Measurements from ENCODE around the gene STX16.

STX16 gene

GRCh38 chr20:58650776-58651558 is at the start of gene STX16:
Gene STX16 (plus strand): TSS chr20:58651283. CDS start chr20:58652007, 724 bp downstream.
- DNase-seq, result peak; percentile 96

GRCh38 chr20:58602124-58602523 is 49.0 kb upstream of the STX16 start:
- DNase-seq, result no peak

GRCh38 chr20:58603721-58604120 is 47.4 kb upstream of the STX16 start:
- no peak for DNase-seq

DNA sequence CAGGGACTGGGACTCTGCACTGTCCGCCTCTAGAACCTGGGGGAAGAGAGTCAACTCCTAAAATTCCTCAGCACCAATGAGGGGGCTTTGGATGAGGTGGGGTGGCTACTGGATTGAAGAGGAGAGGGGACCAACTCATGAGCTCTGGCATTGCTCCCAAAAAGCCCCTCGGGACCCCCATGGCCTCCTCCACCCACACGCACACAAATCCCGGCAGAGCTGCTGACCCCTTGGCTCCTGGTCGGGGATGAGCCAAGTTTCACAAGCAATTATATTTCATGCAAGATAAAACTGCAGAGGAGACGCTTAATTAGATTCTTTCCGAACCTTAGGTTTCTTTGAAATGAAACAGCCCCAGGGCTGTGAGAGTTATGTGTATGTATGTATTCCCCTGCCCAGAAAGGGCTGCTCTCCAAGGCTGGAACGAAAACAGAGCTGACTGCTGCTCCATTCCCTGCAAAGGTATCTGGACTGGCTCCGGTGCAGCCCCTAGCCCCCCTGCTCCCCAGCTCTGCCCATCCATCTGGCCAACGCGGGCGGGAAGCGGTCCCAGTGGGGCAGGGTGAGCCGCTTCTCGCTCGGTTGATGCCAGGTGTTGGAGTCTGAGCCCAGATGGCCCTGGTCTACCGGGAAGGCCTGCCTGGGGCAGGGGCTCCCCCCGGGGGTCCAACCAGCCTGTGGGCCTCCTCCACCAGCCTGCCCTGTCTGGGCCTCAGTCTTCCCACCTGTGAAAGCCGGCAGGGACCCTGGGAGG is 46.8 kb upstream of the STX16 start:
- DNase-seq, result peak; percentile 95

DNA sequence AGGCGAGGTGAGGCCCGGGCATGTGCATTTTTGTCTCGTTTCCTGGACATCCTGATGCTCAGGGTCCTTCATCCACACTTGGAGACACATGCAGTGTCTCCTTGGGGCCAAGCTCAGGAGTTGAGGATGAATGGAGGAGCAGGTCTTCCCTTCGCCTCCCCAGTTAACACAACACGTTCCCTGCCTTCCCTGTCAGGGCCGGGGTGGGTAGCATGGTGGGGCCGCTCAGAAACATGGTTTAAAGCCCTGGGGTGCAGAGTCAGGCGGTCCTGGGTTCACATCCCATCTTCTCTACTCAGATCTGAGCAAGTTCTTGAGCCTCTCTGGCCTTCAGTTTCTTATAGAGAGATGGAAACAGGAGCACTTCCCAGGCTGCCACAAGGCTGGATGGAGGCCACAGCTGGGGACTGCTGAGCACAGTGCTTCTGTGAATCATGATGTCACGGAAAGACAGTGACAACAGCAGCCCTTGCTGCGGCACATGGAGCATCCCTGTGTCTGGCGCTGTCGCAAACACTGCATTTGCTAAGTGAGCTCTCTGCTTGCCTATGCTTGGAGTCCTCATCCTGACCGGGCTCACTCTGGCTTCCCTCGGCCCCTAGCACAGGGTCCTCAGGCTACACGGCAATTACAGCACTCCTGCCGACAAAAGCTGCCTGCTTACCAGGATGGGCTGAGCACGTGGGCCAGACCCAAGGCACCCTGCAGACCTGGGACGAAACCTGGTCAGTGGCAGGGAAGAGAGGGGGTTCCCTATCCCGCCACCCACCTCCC is 45.6 kb upstream of the STX16 start:
- DNase-seq, result no peak

DNA sequence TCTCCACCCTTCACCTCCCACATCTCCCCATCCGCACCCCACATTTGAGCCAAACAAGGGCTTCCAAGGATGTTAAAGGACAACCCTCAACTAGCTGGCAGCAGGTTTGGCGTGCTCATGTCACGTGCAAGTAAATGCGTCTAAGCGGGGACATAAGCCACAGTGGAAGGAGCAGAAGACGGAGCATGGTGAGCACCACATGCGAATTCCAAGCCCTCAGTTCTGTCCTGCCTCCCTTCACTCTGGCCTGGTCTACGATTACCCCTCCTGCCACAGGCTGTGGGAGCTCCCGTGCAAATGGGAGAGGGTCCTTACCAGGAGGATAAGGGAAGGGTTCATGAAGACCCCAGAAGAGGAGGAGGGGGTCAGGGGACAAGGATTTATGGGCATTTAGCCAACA is 44.9 kb upstream of the STX16 start:
- no peak for DNase-seq

DNA sequence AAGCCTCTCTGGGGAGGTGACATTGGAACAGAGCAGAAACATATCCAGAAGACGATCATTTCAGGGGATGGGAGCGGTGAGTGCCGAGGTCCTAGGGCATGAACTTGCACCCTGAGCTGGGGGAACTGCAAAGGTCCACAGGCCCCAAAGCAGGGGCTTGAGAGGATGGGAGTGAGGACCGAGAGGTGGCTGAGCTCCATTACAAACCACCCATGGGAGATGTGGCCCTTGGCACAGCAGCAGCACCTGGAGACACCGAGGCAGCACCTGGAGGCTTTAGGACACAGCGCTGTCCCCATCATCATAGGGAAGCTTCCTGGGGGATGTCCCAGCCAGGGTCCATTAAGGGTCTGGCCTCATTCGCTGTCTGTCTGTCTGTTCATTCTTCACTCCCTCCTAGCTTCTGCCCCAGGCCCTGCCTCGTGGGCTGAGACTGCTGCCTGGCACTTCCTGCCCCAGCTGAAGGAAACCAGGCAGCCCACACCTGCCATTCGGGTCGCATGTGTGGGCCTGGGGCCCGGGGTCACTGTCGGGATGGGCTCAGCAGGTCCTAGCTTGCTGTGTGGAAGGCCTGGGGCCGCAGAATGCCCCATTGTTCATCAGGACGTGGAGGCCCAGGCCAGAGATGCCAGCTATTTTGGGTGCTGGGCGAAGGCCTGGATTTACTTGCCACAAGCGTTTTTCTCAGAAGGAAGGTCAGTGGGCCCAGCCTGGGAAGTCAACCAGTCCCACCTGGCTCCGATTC is 42.8 kb upstream of the STX16 start:
- no peak for DNase-seq

DNA sequence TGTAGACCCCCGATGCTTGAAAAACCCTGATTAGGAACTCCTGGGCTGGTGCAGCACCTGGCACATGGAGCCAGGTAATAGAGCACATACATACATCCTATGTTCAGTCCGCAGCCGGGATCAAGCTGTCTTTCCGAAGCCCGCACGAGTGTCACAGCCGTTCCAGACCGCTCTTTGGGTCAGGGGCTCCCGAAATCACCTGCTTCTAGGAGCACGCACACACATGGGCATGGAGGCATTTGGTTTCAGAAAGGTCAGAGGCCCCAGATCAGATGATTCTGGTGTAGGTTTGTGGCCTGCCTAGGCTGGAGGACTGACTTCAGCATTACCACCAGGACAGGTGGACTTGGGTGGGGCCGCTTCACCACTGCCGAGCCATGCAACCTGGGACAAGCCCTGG is 42.1 kb upstream of the STX16 start:
- DNase-seq, result no peak

GRCh38 chr20:58610071-58610800 is 40.8 kb upstream of the STX16 start:
- no peak for DNase-seq

GRCh38 chr20:58610811-58611210 is 40.3 kb upstream of the STX16 start:
- no peak for DNase-seq

DNA sequence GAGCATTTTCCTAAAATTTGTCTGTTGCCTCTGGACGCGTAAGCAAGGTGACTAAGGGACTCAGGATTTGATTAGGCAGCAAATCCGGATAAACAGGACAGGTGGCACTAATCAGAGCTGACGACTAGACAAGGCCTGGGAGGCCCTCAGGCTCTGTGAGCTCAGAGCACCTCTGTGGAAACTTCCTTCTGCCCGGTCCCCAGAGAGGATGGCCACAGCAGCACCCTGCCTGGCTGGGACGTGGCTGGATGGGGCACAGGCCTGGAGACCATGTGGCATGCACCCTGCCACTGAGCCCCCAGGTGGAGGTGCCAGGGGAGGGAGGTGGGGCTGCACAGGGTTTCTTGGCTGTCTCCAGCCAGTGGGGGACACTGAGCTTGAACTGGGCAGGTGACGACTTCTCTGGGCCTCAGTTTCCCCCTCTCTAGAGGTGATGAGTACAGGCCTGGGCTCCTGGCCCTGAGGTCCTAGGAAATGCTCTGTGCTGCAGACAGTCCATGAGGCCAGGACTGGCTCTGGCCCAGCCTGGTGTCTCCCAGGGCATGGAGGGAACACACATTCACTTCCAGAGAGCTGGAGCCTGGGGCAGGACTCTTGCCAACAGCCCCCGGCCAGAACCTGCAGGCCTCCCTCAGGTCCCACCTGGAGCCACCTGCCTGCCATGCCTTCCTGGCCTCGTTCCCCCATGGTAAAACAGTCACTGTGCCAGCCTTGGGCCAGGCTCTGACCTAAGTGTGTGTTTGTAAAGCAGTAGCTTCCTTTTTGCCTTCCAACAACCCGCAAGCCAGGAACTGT is 39.6 kb upstream of the STX16 start:
- no peak for DNase-seq

DNA sequence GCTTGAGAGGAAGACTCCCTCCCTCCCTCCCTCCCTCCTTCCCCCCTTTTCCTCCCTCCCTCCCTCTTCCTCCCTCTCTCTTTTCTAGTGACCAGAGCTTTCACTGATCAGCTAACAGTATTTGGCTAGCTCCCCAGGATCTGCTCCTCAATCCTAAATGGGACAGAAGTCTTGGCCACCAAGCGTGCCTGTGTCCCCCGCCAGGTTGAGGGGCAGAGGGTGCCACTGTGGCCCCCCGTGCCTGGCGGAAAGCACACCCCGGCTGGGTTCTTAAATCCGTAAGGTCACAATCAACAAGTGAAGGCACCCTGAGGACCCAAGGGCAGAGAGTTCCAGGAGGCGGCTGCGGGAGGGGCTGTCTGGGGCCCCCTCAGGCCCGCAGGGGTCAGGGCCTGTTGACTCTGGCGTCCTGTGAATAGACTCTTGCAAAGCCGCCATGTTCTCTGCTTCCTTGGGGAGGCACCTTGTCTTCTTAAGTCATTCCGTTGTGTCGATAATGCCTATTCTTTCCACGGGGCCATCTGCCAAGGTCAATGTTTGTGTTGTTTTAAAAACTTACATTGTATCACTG is 38.9 kb upstream of the STX16 start:
- DNase-seq, result no peak

- no peak for DNase-seq
These were observed 37.8 kb upstream of the STX16 start for GRCh38 chr20:58613061-58613854.

DNA sequence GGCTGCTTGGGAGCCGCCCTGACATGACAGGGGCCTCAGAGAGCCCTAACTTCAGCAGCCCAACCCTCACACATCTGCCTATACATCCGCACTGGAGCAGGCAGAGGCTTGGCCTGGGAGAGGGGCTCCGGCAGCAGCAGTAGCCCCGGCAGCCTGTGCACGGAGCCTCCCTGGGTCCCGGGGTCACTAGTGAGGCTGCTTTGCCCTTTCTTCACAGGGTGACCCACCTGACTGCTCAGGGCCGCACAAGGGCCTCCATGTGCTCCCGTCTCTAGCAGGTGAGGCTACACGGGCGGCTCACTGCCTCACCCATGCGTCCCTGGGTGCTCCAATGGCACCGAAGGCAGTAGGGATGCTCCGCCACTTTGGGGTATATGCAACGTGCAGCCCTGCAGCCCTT is 36.7 kb upstream of the STX16 start:
- DNase-seq, result no peak

DNA sequence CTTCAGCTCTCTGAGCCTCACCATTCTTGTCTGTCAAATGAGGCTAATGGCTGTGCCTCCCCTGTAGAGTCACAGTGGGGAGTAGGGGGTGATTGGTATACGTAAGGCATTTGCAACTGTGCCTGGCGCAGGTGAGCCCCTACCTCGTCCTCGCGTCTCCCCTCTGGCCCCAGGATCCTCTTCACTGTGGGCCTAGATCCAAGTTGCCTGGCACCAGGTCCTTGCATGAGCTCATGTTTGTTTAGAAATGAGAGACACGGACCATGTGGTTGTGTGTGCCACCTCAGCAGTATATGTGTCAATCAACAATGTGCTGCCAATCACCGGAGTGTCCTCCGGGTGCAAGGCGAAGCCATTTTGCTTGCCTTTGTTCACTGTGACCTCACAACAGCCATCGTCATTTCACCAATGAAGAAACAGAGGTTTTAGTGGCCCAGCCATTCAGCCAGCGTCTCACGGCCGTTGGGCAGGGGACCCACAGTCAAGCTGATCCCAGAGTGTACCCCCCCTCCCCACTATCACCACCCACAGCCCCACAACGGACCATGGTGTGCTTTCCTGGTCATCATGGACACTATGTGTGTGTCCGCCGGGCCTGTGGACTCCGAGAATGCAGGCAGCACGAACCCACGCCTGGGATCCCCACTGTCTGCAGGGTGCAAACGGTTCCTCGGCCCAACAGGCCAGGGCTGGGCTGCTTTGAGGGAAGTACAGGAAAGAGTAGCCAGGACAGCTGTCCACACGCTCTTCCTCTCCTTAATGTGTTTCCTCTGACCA is 35.9 kb upstream of the STX16 start:
- DNase-seq, result no peak

DNA sequence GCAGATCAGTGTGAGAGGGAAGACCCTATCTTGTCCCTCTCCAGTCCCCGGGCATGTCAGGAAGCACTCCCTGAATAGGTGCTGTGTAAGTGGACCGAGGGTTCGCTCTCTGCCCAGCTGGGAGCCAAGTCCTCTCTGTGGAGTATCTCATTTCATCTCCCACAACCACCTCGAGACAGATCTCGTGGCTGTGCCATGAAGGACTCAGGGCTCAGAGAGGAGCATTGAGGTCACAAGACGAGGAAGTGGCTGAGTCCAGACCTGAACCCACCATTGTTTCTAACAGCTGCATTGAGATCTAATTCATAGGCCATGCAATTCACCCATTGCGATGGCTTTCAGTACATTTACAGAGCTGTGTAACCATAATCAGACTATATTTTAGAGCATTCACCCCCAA is 34.7 kb upstream of the STX16 start:
- DNase-seq, result no peak

- no peak for DNase-seq
These were observed 33.9 kb upstream of the STX16 start for GRCh38 chr20:58617158-58617557.

DNA sequence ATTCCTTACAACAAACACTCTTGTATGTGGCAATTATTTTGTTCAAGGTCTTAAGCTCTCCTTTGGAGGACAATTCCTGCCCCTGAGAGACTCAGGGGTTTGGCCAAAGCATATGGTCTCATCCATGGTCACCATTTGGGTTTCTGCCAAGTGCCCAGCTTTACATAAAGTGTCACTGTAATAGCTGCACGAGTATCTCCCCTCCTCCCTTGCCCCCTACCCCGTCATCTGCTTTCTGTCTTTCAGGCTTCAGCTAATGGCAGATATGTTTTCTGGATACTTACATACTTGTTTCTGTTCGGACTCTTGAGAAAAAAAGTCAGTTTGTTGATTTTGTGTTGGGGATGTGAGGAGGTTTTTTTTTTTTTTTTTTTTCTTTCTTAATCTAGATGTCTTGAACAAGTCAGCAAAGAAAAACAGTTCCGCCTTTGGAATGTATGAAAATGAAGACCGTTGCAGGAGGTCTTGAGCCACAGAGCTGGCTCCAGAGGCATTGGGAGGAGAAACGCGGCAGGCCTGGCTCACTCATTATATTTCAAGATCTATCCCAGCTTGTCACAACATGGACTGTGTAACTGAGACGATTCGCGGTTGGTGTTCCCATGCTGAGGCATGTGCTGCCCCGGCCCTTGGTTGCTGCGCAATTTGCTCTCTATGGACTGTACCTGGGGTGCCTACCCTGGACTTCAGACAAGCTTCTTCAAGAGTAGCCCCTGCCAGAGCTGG is 32.6 kb upstream of the STX16 start:
- DNase-seq, result no peak
